Inflammatory macrophage (primary cell): Measurements from ENCODE around the gene TMEM214.

Experiments
- DNase-seq, 2 donors: peaks; one replicate each; pipeline ENCODE4 v3.0.0-alpha.2; 2020 to 2022

The TMEM214 gene

GRCh38 chr2:27039871-27040270 is 7.1 kb downstream of the TMEM214 start:
- DNase-seq: no peak

- no peak for DNase-seq
These were observed 7.5 kb downstream of the TMEM214 start for GRCh38 chr2:27040282-27040681.

- DNase-seq: no peak
These were observed 9.0 kb downstream of the TMEM214 start for GRCh38 chr2:27041752-27042151.

DNA sequence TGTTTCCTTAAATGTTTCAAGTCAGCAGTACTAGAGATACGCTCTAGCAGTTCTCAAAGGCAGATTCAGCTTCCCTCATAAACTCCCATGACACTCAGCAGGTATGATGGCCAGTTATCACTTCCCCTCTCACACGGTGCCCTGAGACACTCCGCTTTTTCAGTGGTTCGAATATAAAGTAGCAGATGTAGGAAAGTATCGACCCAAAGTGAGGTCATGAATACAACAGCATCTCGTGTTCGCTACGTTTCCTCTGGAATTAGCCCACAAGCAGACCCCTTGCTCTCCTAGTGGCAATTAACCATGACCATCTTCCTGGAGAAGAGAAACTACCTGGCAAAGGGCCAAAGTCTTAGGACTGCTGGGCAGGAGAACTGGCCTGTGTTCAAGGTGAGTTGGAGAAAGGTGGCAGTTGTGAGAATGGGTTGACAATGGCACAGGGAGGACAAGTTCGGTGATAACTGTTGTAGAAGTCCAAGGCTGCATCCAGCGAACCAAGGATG is 9.4 kb downstream of the TMEM214 start:
- DNase-seq: no peak

GRCh38 chr2:27042985-27043634 is 10.3 kb downstream of the TMEM214 start:
- DNase-seq: no peak

DNA sequence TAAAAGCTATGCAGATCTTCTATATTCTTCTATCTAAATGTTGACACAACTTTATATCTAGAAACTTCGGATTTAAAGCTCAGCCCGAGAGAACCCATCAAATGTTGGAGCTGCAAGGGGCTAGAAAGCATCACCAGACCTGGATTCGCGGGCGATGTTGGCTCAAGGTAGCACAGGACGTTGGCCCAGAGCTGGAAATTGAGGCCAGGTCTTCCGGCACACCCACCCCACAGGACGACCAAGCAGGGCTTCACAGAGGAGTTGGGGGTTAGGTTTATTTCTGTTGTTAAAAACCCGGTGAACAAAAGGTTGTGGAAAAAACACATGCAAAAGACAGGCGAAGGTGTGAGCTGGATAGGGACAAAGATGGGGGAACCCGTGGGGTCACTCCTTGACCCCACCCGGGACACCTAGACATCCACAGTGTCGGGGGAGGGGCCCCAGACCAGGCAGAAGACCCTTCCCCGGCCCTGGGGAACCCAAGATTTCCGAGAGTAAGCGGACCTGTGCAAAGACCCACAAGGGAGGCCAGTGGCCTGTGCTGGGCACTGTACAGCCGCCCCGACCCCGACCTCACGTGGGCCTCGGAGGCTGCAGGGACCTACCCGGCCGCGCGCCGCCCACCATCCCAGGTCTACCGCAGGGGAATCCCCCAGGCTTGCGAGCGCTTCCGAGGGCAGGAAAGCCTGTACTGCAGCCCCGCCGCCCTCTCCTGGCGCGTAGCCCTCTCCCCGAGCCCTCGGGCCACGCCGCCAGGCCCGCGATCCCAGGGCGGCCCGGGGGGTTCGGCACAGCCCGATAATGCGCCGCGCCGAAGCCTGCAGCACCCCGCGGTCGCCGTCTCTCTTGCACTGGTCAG is 16.9 kb downstream of the TMEM214 start:
- peak; percentile 7 to 48 for DNase-seq

DNA sequence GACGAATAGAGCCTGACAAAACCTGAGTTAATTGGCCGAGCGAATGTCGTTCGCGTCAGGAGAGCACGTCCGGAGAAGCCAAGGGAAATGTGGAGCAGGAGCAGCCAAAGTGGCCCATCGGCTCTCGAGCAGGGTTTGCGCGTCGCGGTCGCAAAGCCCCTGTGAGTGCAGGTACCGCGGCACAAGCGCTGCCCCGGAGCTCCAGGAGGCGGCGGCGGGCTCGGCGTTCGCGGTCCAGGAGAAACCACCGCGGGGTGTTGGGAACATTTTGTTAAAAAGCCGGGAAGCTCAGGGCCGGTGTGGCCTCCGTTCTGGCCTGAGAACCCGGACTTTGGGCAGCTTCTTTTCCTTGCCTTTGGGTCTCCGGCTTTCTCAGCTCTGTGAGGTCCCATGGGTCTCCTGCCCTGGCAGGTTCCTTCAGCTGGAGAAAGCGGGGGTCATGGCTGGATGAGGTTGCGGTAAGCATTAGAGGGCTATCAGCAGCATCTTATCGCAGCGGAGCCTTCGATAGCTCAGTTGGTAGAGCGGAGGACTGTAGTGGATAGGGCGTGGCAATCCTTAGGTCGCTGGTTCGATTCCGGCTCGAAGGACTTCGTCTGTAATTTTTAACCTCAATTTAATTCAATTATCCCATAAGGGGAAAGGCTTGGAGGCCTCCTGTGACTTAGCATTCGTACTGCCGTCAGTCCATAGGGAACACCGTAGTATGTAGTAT is 17.7 kb downstream of the TMEM214 start:
- peak; percentile 96 to 98 for DNase-seq

GRCh38 chr2:27050996-27051901 is 18.5 kb downstream of the TMEM214 start, which contains the start of gene AGBL5:
AGBL5 (plus strand) TSS chr2:27051668; CDS start chr2:27052959, 1,291 bp downstream.
- DNase-seq: peak; percentile 94 to 95

GRCh38 chr2:27051902-27052645 is 19.3 kb downstream of the TMEM214 start:
- no peak for DNase-seq

DNA sequence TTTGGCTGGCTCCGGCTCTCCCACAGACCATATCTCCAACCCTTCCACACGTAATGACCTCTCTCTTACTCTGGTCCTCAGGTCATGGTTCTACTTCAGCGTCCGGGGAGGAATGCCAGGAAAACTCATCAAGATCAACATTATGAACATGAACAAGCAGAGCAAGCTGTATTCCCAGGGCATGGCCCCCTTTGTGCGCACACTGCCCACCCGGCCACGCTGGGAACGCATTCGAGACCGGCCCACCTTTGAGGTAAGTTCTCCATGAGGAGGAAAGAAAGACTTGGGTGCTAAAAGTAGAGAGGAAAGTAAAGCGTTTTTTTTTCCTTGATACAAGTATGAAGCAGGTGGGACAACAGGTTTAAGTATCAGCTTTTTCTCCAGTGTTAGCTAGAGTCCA is 20.6 kb downstream of the TMEM214 start:
- DNase-seq: no peak

GRCh38 chr2:27053776-27054175 is 21.0 kb downstream of the TMEM214 start:
- DNase-seq: no peak

GRCh38 chr2:27054721-27055120 is 22.0 kb downstream of the TMEM214 start:
- DNase-seq: no peak

DNA sequence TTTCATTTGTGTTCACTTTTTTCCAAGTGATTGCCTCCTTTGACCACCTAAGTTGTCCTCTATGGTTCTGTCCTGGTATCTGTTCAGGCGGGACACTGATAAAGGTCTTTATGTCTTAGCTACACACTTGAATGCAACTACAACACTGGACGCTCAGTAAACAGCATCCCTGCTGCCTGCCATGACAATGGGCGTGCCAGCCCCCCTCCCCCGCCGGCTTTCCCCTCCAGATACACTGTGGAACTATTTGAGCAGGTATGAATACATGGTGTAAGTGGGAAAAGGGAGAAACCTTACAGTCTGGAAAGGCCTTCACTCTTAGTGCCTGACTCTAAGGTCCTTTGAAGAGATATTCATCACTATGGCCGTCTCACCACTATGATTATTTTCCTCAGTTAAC is 24.4 kb downstream of the TMEM214 start:
- no peak for DNase-seq

- DNase-seq: no peak
These were observed 25.4 kb downstream of the TMEM214 start for GRCh38 chr2:27058210-27058609.

- no peak for DNase-seq
These were observed 26.5 kb downstream of the TMEM214 start for GRCh38 chr2:27059141-27059820.

GRCh38 chr2:27060323-27060722 is 27.6 kb downstream of the TMEM214 start:
- DNase-seq: no peak

GRCh38 chr2:27065128-27065527 is 32.4 kb downstream of the TMEM214 start:
- DNase-seq: no peak

- no peak for DNase-seq
These were observed 34.6 kb downstream of the TMEM214 start for GRCh38 chr2:27067385-27067784.

GRCh38 chr2:27069436-27069835 is 36.7 kb downstream of the TMEM214 start:
- no peak for DNase-seq

DNA sequence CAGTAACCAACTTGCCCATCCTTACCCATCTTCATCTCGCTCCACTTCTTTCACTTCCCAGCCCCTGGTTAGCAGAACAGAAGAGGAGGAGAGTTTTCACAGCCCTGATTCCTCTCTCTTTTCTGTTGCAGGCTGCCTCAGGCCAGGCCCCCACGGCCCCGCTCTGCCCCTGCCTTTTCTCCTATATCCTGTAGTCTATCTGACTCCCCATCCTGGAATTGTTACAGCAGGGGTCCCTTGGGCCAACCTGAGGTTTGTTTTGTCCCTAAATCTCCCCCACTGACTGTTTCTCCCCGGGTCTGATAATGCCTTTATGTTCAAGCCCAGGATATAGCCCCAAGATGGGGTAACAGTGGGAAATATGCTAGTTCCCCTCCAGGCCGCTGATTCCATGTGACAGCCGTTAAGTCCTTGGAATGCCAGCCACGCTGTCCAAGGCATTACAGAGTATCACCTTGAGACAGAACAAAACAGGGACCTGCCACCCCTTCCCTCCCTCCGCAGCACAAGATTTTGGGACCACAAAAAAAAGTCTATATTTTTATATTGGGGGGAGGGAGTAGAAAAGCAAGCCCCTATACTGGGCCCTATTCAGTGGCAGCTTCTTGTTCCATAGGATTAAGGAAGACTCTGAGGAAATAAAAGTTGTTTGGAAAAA is 37.3 kb downstream of the TMEM214 start:
- no peak for DNase-seq
